Thyroid gland (tissue), 4 donors: ENCODE results near the gene RNF19B.

Source experiments
- CTCF ChIP-seq, 6 experiments: fragments of 200-600 bp in 3 of 6; fragments of 450-650 bp in 3 of 6; sonication (generic) in 3 of 6; IDR thresholded peaks; one replicate each; pipeline ENCODE4 v1.5.1; 2016 to 2019; ENCODE audit warnings: antibody characterized with exemption in 6 of 6, mild to moderate bottlenecking in 2 of 6, inconsistent platforms in 1 of 6, moderate library complexity in 1 of 6
- POLR2A ChIP-seq, 2 donors: fragments of 450-650 bp; IDR thresholded peaks; one replicate each; pipeline ENCODE4 v1.6.1; 2017; ENCODE audit warnings: antibody characterized with exemption in 2 of 2, mild to moderate bottlenecking in 2 of 2, moderate library complexity in 1 of 2

GRCh38 chr1:33005838-33006421, 41.3 kb upstream of the RNF19B start:
- TF ChIP-seq CTCF (IDR thresholded peaks at IDR 0.05) (no peak), POLR2A (IDR thresholded peaks at IDR 0.05) (no peak)
